ENCODE data around the gene STARD4. TPM values are rescaled to one million over a fixed set of nuclear protein-coding genes. Genes with fewer than 3 reads are reported as not detected.

Gene STARD4
- total and polyA plus RNA-seq, 2 of the 13 experiments (the other 11 are each of a cell fraction or from before 2014, with no cell fraction given): 27.4 to 66.9 TPM

GRCh38 chr5:111552492-111552891 lies 40.2 kb upstream of the STARD4 start:
- TF ChIP-seq ZNF468 (CRISPR knock-in tag; IDR thresholded peaks at IDR 0.05) (no peak), ZNF670 (CRISPR knock-in tag; IDR thresholded peaks at IDR 0.05; ENCODE audit: borderline replicate concordance) (no peak), ZNF3 (CRISPR knock-in tag; IDR thresholded peaks at IDR 0.05) (no peak)
- TF ChIP-seq, protein P1, sequence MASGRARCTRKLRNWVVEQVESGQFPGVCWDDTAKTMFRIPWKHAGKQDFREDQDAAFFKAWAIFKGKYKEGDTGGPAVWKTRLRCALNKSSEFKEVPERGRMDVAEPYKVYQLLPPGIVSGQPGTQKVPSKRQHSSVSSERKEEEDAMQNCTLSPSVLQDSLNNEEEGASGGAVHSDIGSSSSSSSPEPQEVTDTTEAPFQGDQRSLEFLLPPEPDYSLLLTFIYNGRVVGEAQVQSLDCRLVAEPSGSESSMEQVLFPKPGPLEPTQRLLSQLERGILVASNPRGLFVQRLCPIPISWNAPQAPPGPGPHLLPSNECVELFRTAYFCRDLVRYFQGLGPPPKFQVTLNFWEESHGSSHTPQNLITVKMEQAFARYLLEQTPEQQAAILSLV (CRISPR knock-in tag; IDR thresholded peaks at IDR 0.05; ENCODE audit: borderline replicate concordance): no peak

DNA sequence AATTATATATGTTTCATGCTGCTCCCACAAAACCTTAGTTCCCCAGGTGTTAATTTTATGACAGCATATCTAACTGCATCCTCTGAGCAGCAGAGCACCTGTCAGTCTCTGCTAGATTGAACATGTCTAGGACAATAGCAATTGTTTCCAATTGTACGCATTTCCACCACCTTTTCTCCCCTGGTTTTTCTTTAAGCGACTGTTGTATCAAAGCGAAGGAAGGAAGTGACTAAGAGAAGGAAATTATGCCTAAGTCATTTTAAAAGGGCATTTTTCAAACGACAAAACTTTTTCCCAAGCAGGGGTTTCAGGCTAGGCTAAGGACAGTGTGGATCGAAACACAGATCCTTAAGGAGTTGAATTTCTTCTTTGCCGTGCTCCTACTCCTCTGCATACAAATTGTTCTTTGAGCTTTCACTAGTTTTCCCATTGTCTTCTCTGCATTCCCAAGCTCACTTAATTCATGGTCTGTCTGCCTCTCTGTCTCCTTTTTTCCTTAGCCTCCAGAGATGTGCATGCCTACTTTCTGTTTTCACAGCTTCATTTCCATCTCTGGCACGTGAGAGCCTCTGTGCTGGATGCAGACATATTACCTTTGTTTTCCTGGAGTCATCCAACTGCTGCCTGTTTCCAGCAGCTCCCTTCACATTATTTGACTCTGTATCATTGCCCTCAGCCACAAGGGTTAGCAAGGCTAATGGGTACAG lies 39.4 kb upstream of the STARD4 start:
- H3K36me3 ChIP-seq (replicated peaks in 1 of 2; ENCODE audit: control insufficient read depth in 1 of 2, insufficient read depth in 2 of 2, low read length in 2 of 2): no peaks in the 10 kb centered on the region
- ATAC-seq (no peak), DNase-seq (ENCODE audit: low spot score) (no peak), FAIRE-seq (no peak)
- no TSS peak for BruUV-seq (replicated peaks)
- H3K79me2 ChIP-seq (ENCODE audit: insufficient read depth, low read length): no peaks in the 10 kb centered on the region
- in situ Hi-C loops (cut with HindIII; ENCODE audit: extremely low pct_ligation_motif_present, low pct_unique_long_range_greater_than_20kb) (loop anchor here (5.0 kb wide), 1 partner anchor 591 kb away; no protein-coding TSS in a partner anchor), intact Hi-C loops (cut with micrococcal nuclease; ENCODE audit: unreplicated experiment) (loop anchor here (2.0 to 5.0 kb wide), 2 partner anchors 131 to 205 kb away; partner anchors contain the start of gene NREP)
- no peak overlapping the region for H2AFZ ChIP-seq (ENCODE audit: low read length)
- H3K9ac ChIP-seq (ENCODE audit: insufficient read depth, low read depth, low read length): no peak overlapping the region
- POLR2A ChIA-PET: no interaction called here
- H3K9me3 ChIP-seq (ENCODE audit: low read length): no peaks in the 10 kb centered on the region
- H3K27me3 ChIP-seq (ENCODE audit: control insufficient read depth in 1 of 2, insufficient read depth in 2 of 2, low read length in 2 of 2): no peaks in the 10 kb centered on the region
- H3K4me1 ChIP-seq (ENCODE audit: insufficient read depth, low read length): no peaks in the 10 kb centered on the region
- CTCF ChIA-PET (ENCODE audit: low intra/inter-chr PET ratio, low total read pairs): interaction anchor here (4.0 kb wide), 1 partner anchor 595 kb away, joined by 38 read pairs; no protein-coding TSS in a partner anchor
- no peak overlapping the region for H3K4me3 ChIP-seq (replicated peaks in 1 of 3; ENCODE audit: insufficient read depth in 1 of 3, low read depth in 2 of 3, low read length in 3 of 3)
- no peak overlapping the region for H3K27ac ChIP-seq (ENCODE audit: extremely low read length, insufficient read depth, low read length)
- 39% methylated on average over 7 of the region's 7 CpGs for WGBS (ENCODE audit: low lambda C conversion rate)
- no peak overlapping the region for H3K4me2 ChIP-seq (ENCODE audit: low read depth, low read length)
- TF ChIP-seq HOMEZ (CRISPR knock-in tag; IDR thresholded peaks at IDR 0.05; ENCODE audit: low read depth) (no peak), ZFX (CRISPR knock-in tag; IDR thresholded peaks at IDR 0.05; ENCODE audit: low read depth) (no peak), ZNF75D (CRISPR knock-in tag; IDR thresholded peaks at IDR 0.05; ENCODE audit: borderline replicate concordance) (no peak), ZNF557 (CRISPR knock-in tag; IDR thresholded peaks at IDR 0.05) (no peak), ZNF160 (CRISPR knock-in tag; IDR thresholded peaks at IDR 0.05) (no peak)
- TF ChIP-seq, protein P2, sequence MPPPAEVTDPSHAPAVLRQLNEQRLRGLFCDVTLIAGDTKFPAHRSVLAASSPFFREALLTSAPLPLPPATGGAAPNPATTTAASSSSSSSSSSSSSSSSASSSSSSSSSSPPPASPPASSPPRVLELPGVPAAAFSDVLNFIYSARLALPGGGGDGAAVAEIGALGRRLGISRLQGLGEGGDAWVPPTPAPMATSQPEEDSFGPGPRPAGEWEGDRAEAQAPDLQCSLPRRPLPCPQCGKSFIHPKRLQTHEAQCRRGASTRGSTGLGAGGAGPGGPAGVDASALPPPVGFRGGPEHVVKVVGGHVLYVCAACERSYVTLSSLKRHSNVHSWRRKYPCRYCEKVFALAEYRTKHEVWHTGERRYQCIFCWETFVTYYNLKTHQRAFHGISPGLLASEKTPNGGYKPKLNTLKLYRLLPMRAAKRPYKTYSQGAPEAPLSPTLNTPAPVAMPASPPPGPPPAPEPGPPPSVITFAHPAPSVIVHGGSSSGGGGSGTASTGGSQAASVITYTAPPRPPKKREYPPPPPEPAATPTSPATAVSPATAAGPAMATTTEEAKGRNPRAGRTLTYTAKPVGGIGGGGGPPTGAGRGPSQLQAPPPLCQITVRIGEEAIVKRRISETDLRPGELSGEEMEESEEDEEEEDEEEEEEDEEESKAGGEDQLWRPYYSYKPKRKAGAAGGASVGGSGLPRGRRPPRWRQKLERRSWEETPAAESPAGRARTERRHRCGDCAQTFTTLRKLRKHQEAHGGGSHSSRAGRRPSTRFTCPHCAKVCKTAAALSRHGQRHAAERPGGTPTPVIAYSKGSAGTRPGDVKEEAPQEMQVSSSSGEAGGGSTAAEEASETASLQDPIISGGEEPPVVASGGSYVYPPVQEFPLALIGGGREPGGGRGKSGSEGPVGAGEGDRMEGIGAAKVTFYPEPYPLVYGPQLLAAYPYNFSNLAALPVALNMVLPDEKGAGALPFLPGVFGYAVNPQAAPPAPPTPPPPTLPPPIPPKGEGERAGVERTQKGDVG (CRISPR knock-in tag; IDR thresholded peaks at IDR 0.05; ENCODE audit: borderline replicate concordance): no peak
- H4K20me1 ChIP-seq (ENCODE audit: insufficient read depth, low read length): no peaks in the 10 kb centered on the region

More at GRCh38 chr5:111552492-111552891, 40.2 kb upstream of the STARD4 start:
- WGBS (ENCODE audit: low lambda C conversion rate): 14% methylated on average over 2 of the region's 2 CpGs
- no peaks in the 10 kb centered on the region for H3K36me3 ChIP-seq (replicated peaks in 1 of 2; ENCODE audit: control insufficient read depth in 1 of 2, insufficient read depth in 2 of 2, low read length in 2 of 2)
- H3K9me3 ChIP-seq (ENCODE audit: low read length): no peaks in the 10 kb centered on the region
- no peaks in the 10 kb centered on the region for H3K79me2 ChIP-seq (ENCODE audit: insufficient read depth, low read length)
- in situ Hi-C loops (cut with HindIII; ENCODE audit: extremely low pct_ligation_motif_present, low pct_unique_long_range_greater_than_20kb) (loop anchor here (5.0 kb wide), 1 partner anchor 590 kb away; no protein-coding TSS in a partner anchor), intact Hi-C loops (cut with micrococcal nuclease; ENCODE audit: unreplicated experiment) (loop anchor here (5.0 kb wide), 1 partner anchor 130 kb away; no protein-coding TSS in a partner anchor)
- H3K9ac ChIP-seq (ENCODE audit: insufficient read depth, low read depth, low read length): no peak overlapping the region
- H3K4me3 ChIP-seq (replicated peaks in 1 of 3; ENCODE audit: insufficient read depth in 1 of 3, low read depth in 2 of 3, low read length in 3 of 3): no peak overlapping the region
- H3K4me1 ChIP-seq (ENCODE audit: insufficient read depth, low read length): no peaks in the 10 kb centered on the region
- no peak overlapping the region for H2AFZ ChIP-seq (ENCODE audit: low read length)
- ChIA-PET CTCF (ENCODE audit: low intra/inter-chr PET ratio, low total read pairs) (interaction anchor here (4.0 kb wide), 1 partner anchor 595 kb away, joined by 38 read pairs; no protein-coding TSS in a partner anchor), POLR2A (no interaction called here)
- H4K20me1 ChIP-seq (ENCODE audit: insufficient read depth, low read length): no peaks in the 10 kb centered on the region
- FAIRE-seq (no peak), ATAC-seq (no peak), DNase-seq (ENCODE audit: low spot score) (no peak)
- no TSS peak for BruUV-seq (replicated peaks)
- no peaks in the 10 kb centered on the region for H3K27me3 ChIP-seq (ENCODE audit: control insufficient read depth in 1 of 2, insufficient read depth in 2 of 2, low read length in 2 of 2)
- no peak overlapping the region for H3K27ac ChIP-seq (ENCODE audit: extremely low read length, insufficient read depth, low read length)
- no peak overlapping the region for H3K4me2 ChIP-seq (ENCODE audit: low read depth, low read length)
